Liver (tissue), 9 donors: ENCODE results near the gene SMOC1. TPM values are rescaled to one million over a fixed set of nuclear protein-coding genes. Genes with fewer than 3 reads are reported as not detected.

ENCODE experiments used
- DNase-seq: peaks from one replicate; pipeline ENCODE4 v3.0.0-alpha.2; 2017; ENCODE audit warnings: low spot score
- H3K27ac ChIP-seq, 2 donors: one replicate each; pipeline ENCODE4 v1.7.0; 2013; ENCODE audit warnings: inconsistent platforms in 2 of 2, low read length in 2 of 2, control low read depth in 1 of 2, low read depth in 1 of 2, mild to moderate bottlenecking in 1 of 2
- H3K27me3 ChIP-seq, 4 donors: one replicate each; pipeline versions ENCODE4 v1.6.1 to v1.7.0; 2013; ENCODE audit warnings: low read length in 3 of 4, inconsistent platforms in 1 of 4, mild to moderate bottlenecking in 1 of 4, moderate library complexity in 1 of 4; ENCODE audit not compliant: control insufficient read depth in 4 of 4, insufficient read depth in 4 of 4
- H3K36me3 ChIP-seq, 4 donors: one replicate each; pipeline versions ENCODE4 v1.6.1 to v1.7.0; 2013; ENCODE audit warnings: low read length in 3 of 4, mild to moderate bottlenecking in 3 of 4, low read depth in 1 of 4, moderate library complexity in 1 of 4; ENCODE audit not compliant: control insufficient read depth in 4 of 4, insufficient read depth in 3 of 4
- H3K4me1 ChIP-seq, 4 donors: one replicate each; pipeline versions ENCODE4 v1.6.1 to v1.7.0; 2013; ENCODE audit warnings: low read length in 3 of 4, mild to moderate bottlenecking in 3 of 4, moderate library complexity in 1 of 4; ENCODE audit not compliant: control insufficient read depth in 4 of 4, insufficient read depth in 4 of 4
- H3K4me3 ChIP-seq, 3 donors: one replicate each; pipeline versions ENCODE4 v1.6.1 to v1.7.0; 2013; ENCODE audit warnings: low read length in 3 of 3, control low read depth in 1 of 3, low read depth in 1 of 3, mild to moderate bottlenecking in 1 of 3
- H3K9ac ChIP-seq, 2 donors: one replicate each; pipeline ENCODE4 v1.7.0; 2013; ENCODE audit warnings: low read length in 2 of 2, mild to moderate bottlenecking in 2 of 2, moderate library complexity in 2 of 2, control low read depth in 1 of 2, low read depth in 1 of 2
- H3K9me3 ChIP-seq, 4 donors: one replicate each; pipeline versions ENCODE4 v1.6.1 to v1.7.0; 2013; ENCODE audit warnings: low read length in 3 of 4; ENCODE audit not compliant: control insufficient read depth in 4 of 4
- ATF3 ChIP-seq: IDR thresholded peaks from 2 replicates; pipeline ENCODE4 v1.6.1; 2016; ENCODE audit warnings: antibody characterized with exemption
- CTCF ChIP-seq: fragments of 150-350 bp; IDR thresholded peaks from 2 replicates; pipeline ENCODE4 v1.5.1; 2017; ENCODE audit warnings: improper control_type of control experiment, low read depth, low read length; ENCODE audit not compliant: missing input control
- FOXA1 ChIP-seq: IDR thresholded peaks from 2 replicates; pipeline ENCODE4 v1.6.1; 2016; ENCODE audit warnings: antibody characterized with exemption
- FOXA2 ChIP-seq: IDR thresholded peaks from 2 replicates; pipeline ENCODE4 v1.6.1; 2016; ENCODE audit warnings: antibody characterized with exemption
- GABPA ChIP-seq, 2 donors: IDR thresholded peaks in 1 of 2; conservative IDR thresholded peaks in 1 of 2; 2 replicates each; pipeline ENCODE4 v1.6.1; 2016; ENCODE audit warnings: antibody characterized with exemption in 2 of 2, mild to moderate bottlenecking in 1 of 2, moderate library complexity in 1 of 2
- HNF4A ChIP-seq, 2 donors: conservative IDR thresholded peaks; 2 replicates each; pipeline ENCODE4 v1.6.1; 2016; ENCODE audit warnings: antibody characterized with exemption in 2 of 2, mild to moderate bottlenecking in 2 of 2
- HNF4G ChIP-seq: IDR thresholded peaks from 2 replicates; pipeline ENCODE4 v1.6.1; 2016; ENCODE audit warnings: antibody characterized with exemption
- JUND ChIP-seq, 2 donors: IDR thresholded peaks; 2 replicates each; pipeline ENCODE4 v1.6.1; 2016; ENCODE audit warnings: antibody characterized with exemption in 2 of 2
- MAX ChIP-seq: IDR thresholded peaks from 2 replicates; pipeline ENCODE4 v1.6.1; 2016; ENCODE audit warnings: antibody characterized with exemption
- RAD21 ChIP-seq, 2 donors: IDR thresholded peaks; 2 replicates each; pipeline ENCODE4 v1.6.1; 2016; ENCODE audit warnings: antibody characterized with exemption in 2 of 2, mild to moderate bottlenecking in 2 of 2
- REST ChIP-seq: IDR thresholded peaks from 2 replicates; pipeline ENCODE4 v1.6.1; 2016; ENCODE audit warnings: antibody characterized with exemption, mild to moderate bottlenecking
- RXRA ChIP-seq, 2 donors: IDR thresholded peaks; 2 replicates each; pipeline ENCODE4 v1.6.1; 2017 to 2018; ENCODE audit warnings: antibody characterized with exemption in 2 of 2, mild to moderate bottlenecking in 1 of 2
- SP1 ChIP-seq: IDR thresholded peaks from 2 replicates; pipeline ENCODE4 v1.6.1; 2018; ENCODE audit warnings: antibody characterized with exemption, mild to moderate bottlenecking
- TAF1 ChIP-seq: conservative IDR thresholded peaks from 2 replicates; pipeline ENCODE4 v1.6.1; 2016; ENCODE audit warnings: antibody characterized with exemption, mild to moderate bottlenecking
- ZBTB33 ChIP-seq: IDR thresholded peaks from 2 replicates; pipeline ENCODE4 v1.6.1; 2016; ENCODE audit warnings: antibody characterized with exemption
- WGBS: extraction: QIAGEN DNeasy Blood & Tissue Kit; methylation state at CpG from one replicate; pipeline ENCODE4 v1.1.7; 2013; 5-methylcytosine and 5-hydroxymethylcytosine counted together
- polyA plus RNA-seq, 2 donors: library from polyadenylated mRNA; stranded (reverse) in 1 of 2; unstranded in 1 of 2; fragments of 200-250 nt in 1 of 2; fragments of >200 nt in 1 of 2; fragmentation: Nextera tagmentation in 1 of 2; extraction: Ambion mirVana in 1 of 2; gene quantifications; one replicate each; pipeline versions ENCODE4 v1.2.1 to v1.2.3, GENCODE V29; 2013 to 2015
- total RNA-seq, 2 donors: library from RNA; depleted of rRNA; stranded (reverse); fragments of >200 nt; gene quantifications; one replicate each; pipeline ENCODE4 v1.2.3, GENCODE V29; 2014
- donor health status: healthy.
- donor health status: healthy.
- donor health status: healthy.
- donor health status: healthy.
- donor health status: healthy.

The SMOC1 gene
- total and polyA plus RNA-seq, 4 donors: 11.2 to 43.7 (median 27.4) TPM

GRCh38 chr14:70006699-70007098 is 127.5 kb downstream of the SMOC1 start:
- Histone ChIP-seq H3K9me3 (no peaks in the 10 kb centered on the region), H3K27me3 (no peaks in the 10 kb centered on the region), H3K27ac (no peak overlapping the region), H3K4me1 (peaks cover 8 to 35% (median 26%) of the 10 kb centered on the region in 4 donors), H3K36me3 (peaks cover 0 to 18% (median 9%) of the 10 kb centered on the region in 4 donors), H3K9ac (no peak overlapping the region), H3K4me3 (no peak overlapping the region)
- 91% methylated on average over 6 of the region's 6 CpGs for WGBS
- no peak for DNase-seq
- TF ChIP-seq MAX: no peak
- no peak for TF ChIP-seq CTCF
- no peak for TF ChIP-seq JUND (IDR thresholded peaks at IDR 0.05)
- TF ChIP-seq RXRA (IDR thresholded peaks at IDR 0.05): no peak

- Histone ChIP-seq H3K36me3 (peaks cover 0 to 24% (median 11%) of the 10 kb centered on the region in 4 donors), H3K27ac (no peak overlapping the region), H3K9me3 (no peaks in the 10 kb centered on the region), H3K4me3 (no peak overlapping the region), H3K9ac (no peak overlapping the region), H3K4me1 (peaks cover 1 to 22% (median 16%) of the 10 kb centered on the region in 4 donors), H3K27me3 (no peaks in the 10 kb centered on the region)
- TF ChIP-seq HNF4A (conservative IDR thresholded peaks at IDR 0.05) (no peak), FOXA1 (no peak), SP1 (no peak), GABPA (IDR thresholded peaks at IDR 0.05 in 1 of 2, conservative IDR thresholded peaks at IDR 0.05 in 1 of 2) (no peak), MAX (no peak), REST (no peak), HNF4G (no peak), ATF3 (no peak), ZBTB33 (no peak), JUND (IDR thresholded peaks at IDR 0.05) (no peak), RXRA (IDR thresholded peaks at IDR 0.05) (no peak), FOXA2 (no peak), TAF1 (no peak), RAD21 (IDR thresholded peaks at IDR 0.05) (no peak)
- 82% methylated on average over 6 of the region's 6 CpGs for WGBS
- no peak for DNase-seq
Measured at GRCh38 chr14:70008284-70009262, 129.4 kb downstream of the SMOC1 start.
